SHP77 (cell line): Measurements from ENCODE around the gene CNOT6.
"Not testable (repeated sequence)": the region's sequence is repeated elsewhere in the genome, so short reads cannot be mapped to it uniquely, and the experiment has no call there.

Experiments
- DNase-seq, 2 experiments: peaks; one replicate each; lab custom pipeline; 2025; lab: John Stamatoyannopoulos, UW

The CNOT6 gene

DNA sequence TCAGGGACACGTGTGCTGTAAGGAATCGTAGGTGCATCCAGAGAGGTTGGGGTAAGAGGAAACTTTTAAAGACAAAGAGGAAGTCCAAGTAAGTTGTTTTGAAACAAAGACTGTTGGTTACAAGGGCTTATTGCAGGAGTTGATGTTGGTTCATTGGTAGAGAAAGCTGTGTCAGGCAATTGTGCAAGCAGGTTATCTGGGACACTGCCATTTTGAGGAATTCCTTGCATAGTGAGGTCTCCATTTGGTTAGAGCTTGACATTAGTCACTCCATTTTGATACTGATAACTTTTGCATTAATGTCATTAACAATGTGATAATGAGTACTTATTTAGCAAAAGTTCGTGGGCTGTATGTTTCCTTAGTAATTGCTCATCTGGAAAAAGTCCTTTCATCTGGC, 24.9 kb downstream of the CNOT6 start:
- no peak for DNase-seq

GRCh38 chr5:180521101-180521500, 26.9 kb downstream of the CNOT6 start:
- DNase-seq: no peak

- DNase-seq: no peak
Observed at GRCh38 chr5:180521591-180521990, 27.4 kb downstream of the CNOT6 start.

- DNase-seq: no peak
Observed at GRCh38 chr5:180522330-180522729, 28.2 kb downstream of the CNOT6 start.

GRCh38 chr5:180523629-180524466, 29.7 kb downstream of the CNOT6 start:
- no peak for DNase-seq

DNA sequence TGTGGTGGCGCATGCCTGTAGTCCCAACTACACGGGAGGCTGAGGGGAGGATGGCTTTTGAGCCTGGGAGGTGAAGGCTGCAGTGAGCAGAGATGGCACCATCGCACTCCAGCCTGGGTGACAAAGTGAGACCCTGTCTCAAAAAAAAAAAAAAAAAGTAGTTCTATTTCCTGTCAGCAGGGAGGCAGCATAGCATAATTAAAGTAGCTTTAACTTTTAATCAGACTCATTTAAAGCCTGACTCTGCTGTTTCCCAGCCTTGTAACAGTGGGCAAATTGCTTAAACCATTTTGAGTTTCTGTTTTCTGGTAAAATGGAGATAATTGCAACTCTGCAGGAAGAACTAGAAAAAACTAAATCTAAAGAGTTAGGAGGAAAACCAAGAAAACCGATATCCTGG, 31.2 kb downstream of the CNOT6 start:
- DNase-seq: no peak

DNA sequence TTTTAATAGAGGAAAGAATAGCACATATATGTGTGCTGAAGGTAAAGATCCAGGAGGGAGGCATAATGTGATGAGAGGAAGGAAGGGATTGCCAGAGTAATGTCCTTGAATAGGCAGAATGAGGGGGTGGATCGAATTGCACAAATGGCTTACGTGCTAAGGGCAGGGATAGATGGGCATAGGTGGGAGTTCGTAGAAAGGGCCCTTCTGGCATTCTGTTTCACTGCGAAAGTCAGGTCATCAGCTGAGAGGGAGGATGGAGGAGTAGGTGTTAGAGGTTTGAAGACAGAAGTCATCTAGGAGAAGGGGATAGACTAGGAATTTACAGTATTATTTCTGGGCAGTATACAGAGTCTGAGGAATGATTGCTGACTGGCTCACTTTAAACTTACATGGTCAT, 32.1 kb downstream of the CNOT6 start:
- no peak for DNase-seq

GRCh38 chr5:180527659-180528058, 33.5 kb downstream of the CNOT6 start:
- DNase-seq: no peak

- DNase-seq: not testable (repeated sequence)
Observed at GRCh38 chr5:180531036-180531585, 36.9 kb downstream of the CNOT6 start.

DNA sequence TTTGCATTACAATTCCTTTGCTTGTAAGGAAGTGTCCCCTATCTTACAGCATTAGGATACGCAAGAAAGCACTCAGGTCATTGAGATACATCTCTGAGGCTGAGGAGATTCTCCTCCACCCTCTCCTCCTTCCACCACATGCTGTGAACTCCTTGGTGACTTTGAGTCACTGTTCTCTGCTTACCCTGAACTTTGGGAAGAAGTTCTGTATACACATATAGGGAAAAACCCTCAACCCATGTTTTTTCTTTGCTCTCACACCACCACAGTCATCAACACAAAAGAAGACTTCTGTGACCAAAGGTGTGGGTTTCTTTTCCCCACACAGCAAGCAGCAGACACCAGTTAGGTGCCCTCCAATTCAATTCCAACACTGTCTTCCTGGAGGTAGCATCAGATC, 38.1 kb downstream of the CNOT6 start:
- no peak for DNase-seq

DNA sequence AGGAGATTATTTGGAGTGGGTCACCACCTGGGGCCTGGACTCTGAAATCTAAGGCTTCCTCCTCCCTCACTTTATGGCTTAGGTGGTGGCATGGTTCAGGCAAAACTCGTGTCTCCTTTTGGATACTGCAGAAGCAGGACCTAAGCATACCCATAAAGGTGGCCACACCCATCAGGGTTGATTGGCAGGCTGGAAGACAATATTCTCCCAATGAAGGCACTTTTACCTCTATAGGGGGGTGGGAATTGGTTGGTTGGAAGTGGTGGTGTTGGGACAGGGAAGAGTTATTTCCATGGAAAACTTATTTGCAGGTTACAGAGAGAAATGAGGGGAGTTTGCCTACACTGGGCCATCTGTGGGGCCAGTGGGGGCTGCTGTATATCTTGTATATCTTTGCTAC, 39.7 kb downstream of the CNOT6 start:
- DNase-seq: no peak

GRCh38 chr5:180535573-180535972, 41.4 kb downstream of the CNOT6 start:
- no peak for DNase-seq

DNA sequence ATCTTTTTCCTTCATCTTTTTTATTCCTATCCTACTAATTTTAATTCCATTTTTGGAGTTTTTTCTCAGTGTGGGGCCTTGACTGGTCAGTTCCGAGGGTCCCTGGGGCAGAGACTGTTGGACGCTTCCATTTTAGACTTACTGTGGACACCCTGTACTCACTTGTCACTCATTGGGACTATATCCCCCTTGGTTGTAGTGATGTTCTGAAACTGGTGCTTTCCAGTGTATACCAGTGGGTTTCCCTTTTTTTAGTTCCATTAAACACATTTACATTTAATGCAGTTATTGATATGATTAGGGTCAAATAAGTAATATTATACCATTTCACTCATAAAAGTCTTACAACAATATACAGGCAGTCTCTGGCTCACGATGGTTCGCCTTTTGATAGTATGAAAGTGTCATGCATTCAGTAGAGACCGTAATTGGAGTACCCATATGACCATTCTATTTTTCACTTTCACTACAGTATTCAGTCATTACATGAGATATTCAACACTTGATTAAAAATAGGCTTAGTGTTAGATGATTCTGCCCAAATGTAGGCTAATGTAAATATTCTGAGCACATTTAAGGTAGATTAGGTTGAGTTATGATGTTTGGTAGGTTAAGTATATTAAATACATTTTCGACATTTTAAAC, 46.0 kb downstream of the CNOT6 start:
- no peak for DNase-seq

GRCh38 chr5:180541710-180542109, 47.5 kb downstream of the CNOT6 start:
- no peak for DNase-seq

GRCh38 chr5:180545248-180545647, 51.1 kb downstream of the CNOT6 start:
- no peak for DNase-seq

- DNase-seq: no peak
Observed at GRCh38 chr5:180548563-180548962, 54.4 kb downstream of the CNOT6 start.

DNA sequence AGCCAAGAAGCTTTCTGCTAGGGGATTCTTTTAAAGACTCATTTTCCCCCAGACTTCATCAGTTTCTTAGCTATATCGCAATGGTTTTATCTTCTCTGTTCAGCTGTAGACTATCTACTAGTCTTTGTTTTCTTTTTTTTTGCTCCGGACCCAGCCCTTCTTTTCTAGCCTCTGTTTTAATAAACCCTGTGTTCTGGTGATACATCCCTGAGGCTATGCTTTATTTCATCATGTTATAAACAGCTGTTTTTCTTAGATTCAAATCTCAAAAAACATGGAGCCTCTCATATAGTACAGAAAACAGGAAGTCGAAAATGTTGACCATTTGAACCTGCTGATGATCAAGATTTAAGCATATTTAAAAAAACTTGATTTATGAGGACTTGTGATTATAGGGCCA, 59.4 kb downstream of the CNOT6 start:
- no peak for DNase-seq

DNA sequence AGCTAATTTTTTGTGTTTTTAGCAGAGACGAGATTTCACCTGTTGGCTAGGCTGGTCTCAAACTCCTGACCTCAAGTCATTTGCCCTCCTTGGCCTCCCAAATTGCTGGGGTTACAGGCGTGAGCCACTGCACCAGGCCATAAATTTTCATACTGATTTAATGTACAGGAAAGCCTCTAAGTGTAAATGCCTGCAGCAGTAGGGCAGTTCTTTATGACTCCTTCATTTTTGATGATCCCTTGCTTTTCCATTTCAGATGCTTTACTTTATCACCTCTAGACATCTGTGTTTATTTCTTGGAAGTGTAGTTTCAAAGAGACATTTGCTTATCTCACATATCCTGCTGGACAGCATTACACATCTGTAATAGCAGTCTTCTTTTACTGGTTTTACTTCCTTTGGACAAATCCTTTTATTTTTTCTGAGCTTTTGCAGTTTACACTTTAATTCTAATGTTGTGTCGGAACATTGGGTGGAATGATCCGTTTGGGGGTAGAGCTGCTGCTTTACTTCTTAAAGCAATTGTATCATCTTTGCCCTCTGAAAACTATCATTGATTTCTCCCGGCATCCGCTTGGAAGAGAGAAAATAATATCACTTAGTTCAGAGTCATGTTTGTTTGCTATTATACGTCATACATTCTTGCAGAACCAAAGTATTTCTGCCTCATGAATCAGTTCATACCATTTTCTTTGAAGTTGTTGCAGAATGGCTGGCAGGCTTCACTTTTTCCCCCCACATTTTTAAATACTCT, 61.2 kb downstream of the CNOT6 start:
- no peak for DNase-seq

DNA sequence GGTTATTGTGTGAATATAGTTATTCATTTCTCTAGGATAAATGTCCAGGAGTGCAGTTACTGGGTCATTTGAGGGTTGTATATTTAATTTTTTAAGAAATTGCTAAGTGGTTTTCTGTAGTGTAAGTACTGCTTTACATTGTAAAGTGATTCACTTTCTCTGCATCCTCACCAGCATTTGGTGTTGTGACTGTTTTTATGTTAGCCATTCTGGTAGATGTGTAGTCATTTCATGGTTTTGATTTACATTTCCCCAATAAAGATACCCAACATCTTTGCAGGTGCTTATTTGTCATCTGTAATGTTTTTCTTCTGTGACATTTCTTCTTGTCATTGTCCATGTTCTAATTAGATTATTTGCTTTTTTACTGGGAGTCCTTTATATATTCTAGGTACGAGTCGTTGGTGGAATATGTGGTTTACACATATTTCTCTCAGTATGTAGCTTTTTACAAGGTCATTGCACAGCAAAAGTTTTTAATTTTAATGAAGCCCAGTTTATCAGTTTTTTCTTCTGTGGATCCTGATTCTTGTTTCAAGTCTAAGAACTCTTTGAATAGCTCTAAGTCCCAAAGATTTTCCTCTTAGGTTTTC, 63.1 kb downstream of the CNOT6 start:
- no peak for DNase-seq

- DNase-seq: no peak
Observed at GRCh38 chr5:180558232-180558631, 64.1 kb downstream of the CNOT6 start.

DNA sequence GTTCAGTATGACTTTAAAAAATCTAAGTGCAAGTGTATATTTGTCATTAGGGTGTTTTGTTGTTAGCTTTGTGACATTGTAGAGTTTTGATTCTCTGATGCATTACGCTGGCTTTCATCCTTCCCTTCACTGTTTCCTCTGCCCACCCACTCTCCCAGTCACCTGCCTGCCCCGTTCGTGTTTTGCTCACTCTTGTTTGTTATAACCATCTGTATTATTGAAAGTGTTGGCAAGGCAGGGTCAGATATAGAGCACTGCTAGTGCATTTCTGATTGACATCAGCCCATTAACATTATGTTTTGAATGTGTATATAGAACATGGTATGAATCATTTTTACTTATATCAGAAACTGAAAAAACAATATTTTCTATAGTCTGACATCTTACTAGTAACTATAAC, 69.8 kb downstream of the CNOT6 start:
- DNase-seq: no peak

- no peak for DNase-seq
Observed at GRCh38 chr5:180568914-180569313, 74.7 kb downstream of the CNOT6 start.
